8988T (cell line): ENCODE measurements around the gene MRPL16.
A peak's percentile ranks its signal among the peaks of the same experiment; 100 is the strongest.
"Not testable (repeated sequence)": the region's sequence is repeated elsewhere in the genome, so short reads cannot be mapped to it uniquely, and the experiment has no call there.

Experiments
- DNase-seq: peaks from one replicate; pipeline ENCODE4 v3.0.0; 2011

MRPL16 gene

DNA sequence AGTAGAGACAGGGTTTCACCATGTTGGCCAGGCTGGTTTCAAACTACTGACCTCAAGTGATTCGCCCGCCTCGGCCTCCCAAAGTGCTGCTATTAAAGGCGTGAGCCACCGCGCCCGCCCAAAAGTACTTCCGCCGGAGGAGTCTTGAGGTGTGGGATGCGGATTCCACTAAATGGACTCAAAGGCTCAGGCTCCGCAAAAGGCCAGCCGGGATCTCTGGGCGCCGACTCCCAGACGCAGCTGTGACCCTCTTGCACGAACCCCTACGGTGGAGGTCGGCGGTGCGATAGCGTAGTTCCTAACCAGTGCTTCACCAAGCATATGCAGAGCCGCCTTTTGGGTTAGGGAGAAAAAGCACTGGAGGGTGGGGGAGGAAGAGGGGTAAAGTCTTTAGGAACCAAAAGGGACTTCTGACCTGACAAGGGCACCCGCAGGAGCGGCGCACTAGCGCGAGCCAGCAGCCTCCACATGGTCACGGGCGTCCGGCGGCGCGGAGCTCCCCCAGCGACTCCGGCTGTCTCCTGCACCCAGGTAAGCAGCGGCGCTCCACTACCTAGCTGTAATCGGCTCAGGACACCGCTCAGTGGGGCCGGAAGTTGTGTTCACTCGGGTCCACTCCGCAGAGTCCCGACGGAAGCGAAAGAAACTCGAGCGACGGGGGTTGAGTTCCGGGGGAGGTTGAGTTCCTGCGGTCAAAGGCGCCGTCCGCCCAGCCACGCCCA lies at the start of gene MRPL16:
TSS of gene MRPL16 (minus strand) at position 590 of the 722 bp plus-strand sequence. CDS start at position 470, 120 bp downstream.
- DNase-seq, result peak; percentile 53

DNA sequence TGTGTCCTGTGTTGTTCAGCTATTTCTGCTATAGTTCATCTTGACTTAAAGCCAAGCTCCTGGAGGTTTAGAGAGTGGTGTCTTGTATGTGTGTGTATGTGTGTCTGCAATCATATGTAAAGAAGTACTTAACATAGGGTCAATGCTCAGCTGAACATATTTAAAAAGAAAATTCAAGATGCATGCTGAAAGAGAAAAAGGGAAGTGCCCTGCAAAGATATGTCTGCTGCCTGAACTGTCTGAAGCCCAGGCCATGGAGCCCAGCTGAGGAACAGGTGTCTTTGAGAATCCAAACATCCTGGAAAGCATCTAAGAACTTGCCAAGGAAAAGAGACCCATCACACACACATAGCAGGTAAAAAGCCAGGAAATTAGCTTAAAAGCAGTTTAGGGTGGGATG lies 49.1 kb upstream of the MRPL16 start:
- DNase-seq, result no peak

DNA sequence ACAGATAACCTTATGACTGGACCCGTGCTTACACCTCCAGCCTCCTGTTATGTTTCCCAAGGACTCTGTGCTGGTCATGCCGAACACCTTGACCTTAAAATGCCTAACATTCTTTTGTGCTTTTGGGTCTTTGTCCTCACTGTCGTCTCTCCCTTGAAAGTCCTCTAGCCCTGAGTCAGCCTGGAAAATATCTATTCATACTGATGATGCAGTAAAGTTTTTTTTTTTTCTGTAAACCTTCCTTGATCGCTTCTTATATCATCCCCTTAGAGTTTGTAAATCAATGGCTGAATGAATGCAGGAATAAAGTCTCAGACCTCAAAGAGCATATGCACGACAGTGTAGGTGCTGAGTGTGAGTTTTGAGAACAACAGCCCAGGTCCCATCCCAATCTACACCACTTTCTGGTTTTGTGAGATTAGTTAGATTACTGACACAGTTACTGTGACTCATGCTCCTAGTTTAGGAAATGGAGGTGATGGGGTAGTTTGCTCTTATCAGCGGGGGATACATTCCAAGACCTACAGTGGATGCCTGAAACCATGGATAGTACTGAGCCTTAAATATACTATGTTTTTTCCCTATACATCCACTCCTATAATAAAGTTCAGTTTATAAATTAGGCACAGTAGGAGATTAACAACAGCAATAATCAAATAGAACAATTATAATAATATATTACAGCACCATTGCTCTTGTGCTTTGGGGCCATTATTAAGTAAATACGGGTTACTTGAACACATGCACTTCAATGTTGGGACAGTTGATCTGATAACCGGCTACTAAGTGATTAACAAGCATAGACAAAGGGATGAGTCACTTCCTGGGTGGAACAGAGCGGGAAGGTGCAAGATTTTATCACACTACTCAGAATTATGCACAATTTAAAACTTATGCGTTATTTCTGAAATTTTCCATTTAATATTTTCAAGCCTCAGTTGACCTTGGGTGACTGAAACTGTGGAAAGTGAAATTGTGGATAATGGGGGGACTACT lies 47.2 kb upstream of the MRPL16 start:
- no peak for DNase-seq

DNA sequence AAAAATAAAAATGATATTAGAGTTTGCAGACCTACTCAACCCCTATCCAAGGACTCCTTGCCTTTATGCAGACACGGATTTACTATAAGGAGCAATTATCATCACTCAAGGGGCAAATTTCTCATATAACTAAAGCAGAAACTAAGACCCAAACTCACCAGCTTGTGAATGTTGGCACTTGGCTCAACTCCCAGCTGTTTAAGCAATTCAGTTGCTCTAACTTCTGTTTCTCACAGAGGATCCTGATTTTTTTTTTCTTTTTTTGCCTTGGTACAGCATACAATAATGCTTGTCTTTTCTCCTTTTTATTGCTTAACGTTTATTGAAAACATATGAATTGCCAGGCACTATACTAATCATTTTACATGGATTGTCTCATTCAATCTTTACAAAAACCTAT lies 44.3 kb upstream of the MRPL16 start:
- no peak for DNase-seq

DNA sequence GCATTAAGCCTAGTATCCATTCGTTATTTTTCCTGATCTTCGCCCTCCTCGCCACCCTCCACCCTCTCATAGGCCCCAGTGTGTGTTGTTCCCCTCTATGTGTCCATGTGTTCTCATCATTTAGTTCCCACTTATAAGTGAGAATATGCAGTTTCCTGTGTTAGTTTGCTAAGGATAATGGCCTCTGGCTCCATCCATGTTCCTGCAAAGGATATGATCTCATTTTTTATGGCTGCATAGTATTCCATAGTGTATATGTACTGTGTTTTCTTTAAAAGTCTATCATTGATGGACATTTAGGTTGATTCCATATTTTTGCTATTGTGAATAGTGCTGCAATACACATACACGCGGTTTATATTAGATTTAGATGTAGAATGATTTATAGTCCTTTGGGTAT lies 40.8 kb upstream of the MRPL16 start:
- DNase-seq, result not testable (repeated sequence)

DNA sequence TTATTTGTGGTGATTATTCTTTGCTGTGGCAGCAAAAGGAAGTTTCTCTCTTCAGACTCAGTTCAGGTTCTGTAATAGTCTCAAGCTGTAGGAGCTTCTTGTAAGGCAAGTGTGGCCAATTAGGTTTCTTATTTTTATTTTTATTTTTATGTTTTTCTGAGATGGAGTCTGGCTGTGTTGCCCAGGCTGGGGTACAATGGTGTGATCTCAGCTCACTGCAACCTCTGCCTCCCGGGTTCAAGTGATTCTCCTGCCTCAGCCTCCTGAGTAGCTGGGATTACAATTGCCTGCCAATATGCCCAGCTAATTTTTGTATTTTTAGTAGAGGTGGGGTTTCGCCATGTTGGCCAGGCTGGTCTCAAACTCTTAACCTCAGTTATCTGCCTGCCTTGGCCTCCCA lies 39.0 kb upstream of the MRPL16 start:
- not testable (repeated sequence) for DNase-seq

DNA sequence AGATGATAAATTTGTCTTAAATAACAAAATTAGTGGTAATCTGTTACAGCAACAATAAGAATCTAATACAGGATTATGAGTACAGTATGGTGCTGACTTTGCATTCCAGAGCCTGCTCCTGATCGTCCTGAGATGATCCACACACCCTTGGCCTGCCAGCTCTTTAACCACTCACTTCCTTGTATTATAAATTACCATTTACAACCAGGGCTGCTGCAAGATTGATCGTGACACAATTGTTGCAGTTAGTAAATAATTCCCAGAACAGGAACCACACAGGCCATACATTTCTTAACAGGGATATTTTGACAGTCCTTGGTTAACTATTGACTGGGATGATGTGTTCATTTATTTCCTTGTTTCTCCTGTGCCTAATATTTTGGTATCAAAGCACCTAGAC lies 38.6 kb upstream of the MRPL16 start:
- DNase-seq, result no peak

DNA sequence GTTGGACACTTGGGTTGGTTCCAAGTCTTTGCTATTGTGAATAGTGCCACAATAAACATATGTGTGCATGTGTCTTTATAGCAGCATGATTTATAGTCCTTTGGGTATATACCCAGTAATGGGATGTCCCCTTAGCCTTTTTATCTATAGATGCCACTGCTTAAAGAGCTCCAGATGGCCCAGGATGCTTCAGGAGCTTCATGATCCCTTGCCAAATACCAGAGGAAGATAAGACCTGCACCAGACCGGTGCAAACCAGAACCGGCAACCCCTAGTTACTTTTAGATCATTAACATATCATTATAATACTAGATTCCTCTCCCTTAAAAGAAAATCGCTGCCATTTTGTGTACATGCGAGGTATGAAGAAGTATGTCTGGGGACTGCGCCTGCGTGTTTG lies 37.9 kb upstream of the MRPL16 start:
- not testable (repeated sequence) for DNase-seq

DNA sequence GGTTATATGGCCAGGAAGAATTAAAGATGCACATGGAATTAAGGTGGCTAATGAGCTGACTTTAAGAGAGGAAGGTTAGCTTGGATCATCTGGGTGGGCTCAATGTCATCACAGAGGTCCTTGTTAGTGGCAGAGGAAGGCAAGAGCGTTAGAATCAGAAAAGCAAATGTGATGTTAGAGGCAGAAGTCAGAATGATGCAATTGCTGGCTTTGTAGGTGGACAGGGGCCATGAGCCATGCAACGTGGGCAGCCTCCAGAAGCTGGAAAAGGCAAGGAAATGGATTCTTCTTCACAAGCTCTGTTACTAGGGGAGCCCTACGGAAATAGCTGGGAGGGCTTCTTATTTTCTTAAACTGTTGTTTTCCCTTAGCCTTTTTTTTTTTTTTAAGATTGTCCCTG lies 37.0 kb upstream of the MRPL16 start:
- no peak for DNase-seq

DNA sequence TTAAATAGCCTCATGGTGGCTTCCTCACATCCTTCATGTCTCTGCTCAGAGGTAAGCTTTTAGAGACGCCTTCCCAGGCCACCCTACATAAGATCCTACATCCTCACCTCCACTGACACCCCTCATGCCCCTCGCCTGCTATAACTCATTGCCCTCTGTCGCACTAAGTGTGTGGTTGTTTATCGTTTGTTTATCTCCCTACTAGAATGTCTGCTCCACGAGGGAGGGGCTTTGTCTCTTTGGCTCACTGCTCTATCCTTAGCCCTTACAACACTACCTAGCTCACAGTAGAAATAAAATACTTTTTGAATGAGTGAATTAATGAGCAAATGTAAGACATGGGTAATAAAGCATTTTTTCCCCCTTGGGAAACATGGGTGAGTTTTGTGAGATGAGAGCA lies 36.0 kb upstream of the MRPL16 start:
- no peak for DNase-seq

DNA sequence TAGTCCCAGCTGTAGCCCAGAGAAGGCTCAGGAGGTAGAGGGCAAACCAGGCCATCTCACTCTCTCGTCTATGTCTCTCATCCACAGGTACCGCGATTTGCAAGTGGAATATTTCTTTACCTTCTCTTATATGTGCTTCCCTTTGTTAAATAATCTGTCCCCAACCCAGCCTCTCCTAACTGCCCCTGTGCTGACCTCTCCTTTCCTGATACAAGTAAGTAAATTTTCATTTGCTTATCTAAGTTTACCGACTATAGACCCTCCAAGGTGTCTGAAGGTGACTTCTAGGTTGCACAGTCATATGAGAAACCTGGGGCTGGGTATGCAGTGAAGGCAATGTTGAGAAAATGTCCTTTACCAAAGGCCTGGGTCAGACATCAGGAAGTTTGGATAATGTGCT lies 34.8 kb upstream of the MRPL16 start, which contains the start of gene CBLIF:
TSS of gene CBLIF (minus strand) at position 101 of the 400 bp plus-strand sequence. CDS start at position 55, 46 bp downstream.
- no peak for DNase-seq

DNA sequence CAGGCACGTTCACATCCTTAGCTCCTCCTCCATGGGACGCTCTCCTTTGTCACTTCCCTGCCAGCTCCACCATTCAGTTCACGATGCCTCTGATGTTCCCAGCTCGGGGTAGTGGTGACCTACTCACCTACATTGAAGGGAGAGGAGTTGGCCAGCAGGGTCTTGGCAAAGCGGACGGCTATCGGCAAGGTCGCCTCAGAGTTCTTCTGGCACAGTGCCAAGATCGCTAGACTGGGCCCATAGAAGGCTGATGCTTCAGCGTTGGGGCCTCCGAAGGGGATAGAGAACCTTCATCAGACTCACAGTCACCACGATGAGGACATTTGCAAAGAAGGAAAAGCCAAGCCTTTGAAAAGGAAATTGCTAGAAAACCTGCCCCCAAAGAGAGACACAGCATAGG lies 31.7 kb upstream of the MRPL16 start:
- no peak for DNase-seq

DNA sequence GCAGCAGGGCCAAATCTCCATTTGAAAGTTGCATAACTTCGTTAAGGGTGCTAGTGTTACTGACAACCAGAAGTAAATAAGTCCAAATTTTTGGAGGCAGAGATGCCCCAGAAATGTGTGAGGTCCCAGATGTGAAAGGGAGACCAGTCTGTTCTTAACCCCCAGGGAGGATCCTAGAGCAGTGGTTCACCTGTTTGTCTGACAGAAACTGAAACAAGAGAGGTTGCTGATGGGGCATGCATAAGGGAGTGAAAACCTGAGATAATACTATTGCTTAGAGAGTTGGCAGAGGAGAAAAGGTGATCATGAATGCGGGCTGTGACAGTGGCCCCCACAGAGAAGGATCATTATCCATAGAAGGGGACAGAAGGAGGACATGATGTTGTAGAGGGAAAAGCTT lies 30.9 kb upstream of the MRPL16 start:
- DNase-seq, result no peak

DNA sequence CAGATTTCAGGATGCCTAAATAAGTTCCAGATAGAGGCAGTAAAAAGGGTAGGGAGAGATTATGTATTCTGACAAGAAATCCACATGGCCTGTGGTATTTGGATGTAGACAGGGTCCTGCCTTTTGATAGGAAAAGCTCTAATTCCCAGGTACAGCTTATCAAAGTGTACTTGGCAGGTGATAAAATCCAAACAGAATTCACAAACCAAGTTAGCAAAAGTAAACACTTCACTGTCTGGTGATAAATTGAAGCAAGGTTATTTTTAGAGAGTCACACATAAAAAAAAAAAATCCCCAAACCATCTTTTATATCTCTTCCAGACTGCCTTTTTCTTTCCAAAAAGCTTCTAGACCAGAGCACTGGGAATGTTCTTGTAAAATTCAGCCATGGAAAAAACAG lies 29.0 kb upstream of the MRPL16 start:
- no peak for DNase-seq

DNA sequence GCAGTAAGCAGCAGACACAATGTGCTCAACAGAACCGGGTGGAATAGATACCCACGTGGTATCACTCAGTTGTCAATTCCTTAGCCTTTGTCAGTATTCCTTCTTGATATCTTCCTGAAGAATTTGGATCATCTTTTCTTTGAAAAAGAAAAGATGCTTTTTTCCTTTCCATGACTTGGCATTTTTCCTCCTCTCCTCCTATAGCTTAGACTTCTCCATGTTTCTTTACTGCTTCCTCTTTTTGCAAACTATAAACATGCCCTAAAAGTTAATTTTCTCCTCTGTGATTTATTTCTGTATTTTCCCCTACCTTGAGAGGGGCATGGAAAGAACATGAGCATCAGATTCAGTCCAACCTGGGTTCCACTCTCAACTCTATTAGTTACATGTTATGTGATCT lies 23.0 kb upstream of the MRPL16 start:
- no peak for DNase-seq

DNA sequence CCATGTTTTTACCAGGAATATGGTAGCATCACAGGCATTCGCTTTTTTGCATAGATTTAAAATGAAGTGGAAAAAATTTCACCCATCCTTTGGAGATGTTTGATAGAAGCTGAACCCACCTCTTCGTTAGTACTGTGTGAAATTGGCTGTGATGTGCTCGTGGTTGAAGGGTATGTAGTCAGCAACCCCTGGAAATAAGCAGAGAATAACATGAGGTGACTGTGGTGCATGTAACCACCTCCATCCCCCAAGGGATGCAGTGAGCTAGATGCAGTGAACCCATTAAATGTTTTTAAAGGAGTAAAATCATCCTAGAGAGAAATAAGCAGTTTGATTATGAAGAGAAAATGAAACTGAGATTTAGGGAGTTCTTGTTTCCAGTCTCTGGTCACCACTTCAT lies 18.8 kb upstream of the MRPL16 start:
- no peak for DNase-seq

DNA sequence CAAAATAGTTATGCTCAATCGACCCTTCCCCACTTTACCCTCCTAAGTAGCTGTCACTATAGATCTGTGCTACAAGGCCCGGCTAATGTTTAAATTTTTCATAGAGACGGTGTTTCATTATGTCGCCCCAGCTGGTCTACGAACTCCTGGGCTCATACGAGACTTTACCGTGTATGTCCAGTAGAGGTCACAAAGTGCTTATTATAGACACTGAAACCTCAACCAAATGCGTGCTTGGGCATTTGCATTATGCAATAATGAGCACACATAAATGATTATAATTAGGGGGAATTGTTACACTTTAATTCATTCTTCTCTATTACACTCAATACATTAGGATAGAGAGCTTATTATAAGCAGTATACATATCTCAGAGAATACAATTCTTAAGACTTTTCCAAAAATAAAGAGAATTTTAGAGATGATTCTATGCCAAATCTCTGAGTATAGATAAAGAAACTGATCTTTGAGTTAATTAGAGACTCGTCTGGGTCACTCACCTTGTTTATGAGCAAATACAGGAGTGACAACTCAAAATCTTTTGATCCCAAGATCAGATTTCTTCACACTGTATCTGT lies 12.5 kb upstream of the MRPL16 start:
- no peak for DNase-seq

DNA sequence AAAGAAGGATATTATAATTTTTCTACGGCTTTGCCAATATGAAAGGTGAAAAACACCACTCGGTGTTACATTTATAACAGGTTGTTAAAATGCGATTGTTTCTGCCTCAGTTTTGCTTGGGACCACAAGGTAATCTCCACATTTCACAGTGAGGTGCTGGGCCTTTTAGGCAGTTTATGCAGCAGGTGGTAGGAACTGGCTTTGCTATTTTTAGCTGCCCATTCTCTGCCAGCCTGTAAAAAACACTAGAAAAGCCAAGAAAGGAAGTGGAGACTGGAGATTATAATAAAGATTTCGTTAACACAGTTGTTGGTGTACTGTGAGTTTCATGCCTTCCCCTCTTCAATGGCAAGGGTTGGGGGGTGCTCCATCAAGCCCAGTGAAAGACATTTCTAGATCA lies 8.0 kb upstream of the MRPL16 start:
- DNase-seq, result no peak

DNA sequence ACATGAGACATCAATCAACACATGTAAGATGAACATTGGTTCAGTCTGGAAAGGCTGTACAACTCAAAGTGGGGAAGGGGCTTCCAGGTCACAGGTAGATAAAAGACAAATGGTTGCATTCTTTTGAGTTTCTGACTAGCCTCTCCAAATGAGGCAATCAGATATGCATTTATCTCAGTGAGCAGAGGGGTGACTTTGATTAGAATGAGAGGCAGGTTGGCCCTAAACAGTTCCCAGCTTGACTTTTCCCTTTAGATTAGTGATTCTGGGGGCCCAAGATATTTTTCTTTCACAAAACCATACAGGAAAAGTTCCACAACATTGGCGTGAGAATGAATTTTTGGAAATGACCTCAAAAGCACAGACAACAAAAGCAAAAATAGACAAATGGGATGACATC lies 5.9 kb upstream of the MRPL16 start:
- not testable (repeated sequence) for DNase-seq

DNA sequence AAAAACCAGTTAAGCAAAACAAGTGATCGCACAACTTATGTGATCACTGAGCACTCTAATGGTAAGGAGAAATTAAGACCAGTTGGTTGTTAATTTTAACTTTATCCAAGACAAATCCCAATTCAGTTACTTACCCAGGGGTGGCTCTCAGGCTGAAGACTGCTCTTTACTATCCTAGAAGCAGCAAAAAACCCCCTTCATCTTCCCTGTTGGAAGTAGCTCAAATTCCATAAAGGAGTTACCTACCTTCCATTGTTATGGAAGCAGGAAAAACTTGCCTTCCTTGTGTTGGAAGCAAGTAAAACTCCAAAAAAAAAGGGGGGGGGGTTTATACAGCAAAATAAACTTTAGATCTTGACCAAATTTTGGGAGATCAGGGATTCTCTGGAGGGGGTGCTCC lies 5.2 kb upstream of the MRPL16 start:
- no peak for DNase-seq

DNA sequence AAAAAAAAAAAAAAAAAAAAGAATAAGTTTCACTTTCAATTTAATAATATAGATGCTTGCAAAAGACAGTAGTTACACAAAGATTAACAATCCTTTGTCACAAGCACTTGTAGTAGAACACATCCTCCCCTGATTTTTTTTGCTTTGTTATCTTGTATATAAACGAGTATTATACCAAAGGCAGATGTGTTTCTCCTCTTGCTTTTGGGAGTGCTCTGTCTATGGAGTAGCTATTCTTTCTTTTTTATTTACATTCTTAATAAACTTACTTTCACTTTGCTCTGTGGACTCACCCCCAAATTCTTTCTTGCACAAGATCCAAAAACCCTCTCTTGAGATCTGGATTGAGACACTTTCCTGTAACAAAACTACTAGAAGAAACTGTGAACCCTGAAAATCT lies 3.4 kb upstream of the MRPL16 start:
- no peak for DNase-seq

DNA sequence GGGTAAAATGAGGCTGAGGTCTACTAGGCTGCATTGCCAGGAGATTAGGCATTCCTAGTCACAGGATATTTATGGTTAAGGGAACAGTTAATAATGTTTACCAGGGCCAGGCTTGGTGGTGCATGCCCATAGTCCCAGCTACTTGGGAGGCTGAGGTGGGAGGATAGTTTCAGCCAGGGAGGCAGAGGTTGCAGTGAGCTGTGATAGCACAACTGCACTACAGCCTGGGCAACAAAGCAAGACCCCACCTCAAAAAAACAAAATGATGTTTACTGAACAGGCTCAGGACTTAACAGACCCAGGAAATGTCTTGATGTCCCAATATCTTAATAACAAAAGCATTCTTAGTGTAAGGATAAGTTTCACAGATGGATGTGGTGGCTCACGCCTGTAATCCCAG lies 2.8 kb upstream of the MRPL16 start:
- DNase-seq, result no peak

DNA sequence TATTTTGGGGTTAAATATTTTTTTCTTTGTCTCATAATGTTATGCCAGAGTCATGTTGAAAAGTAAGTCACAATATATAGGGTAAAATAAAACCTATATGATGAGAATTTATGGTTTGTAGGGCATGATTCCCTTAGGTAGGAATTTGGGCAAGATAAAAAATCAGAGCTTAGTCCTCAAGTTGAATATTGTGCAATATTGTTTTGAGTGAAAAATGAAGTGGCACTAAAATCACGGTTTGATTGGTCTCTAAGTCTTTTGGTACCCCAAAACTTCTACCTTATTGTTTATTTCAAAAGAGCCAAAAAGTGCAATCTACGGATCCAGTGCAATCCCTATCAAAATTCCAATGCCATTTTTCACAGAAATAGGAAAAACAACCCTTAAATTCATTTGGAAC lies 1.6 kb upstream of the MRPL16 start:
- DNase-seq, result no peak

DNA sequence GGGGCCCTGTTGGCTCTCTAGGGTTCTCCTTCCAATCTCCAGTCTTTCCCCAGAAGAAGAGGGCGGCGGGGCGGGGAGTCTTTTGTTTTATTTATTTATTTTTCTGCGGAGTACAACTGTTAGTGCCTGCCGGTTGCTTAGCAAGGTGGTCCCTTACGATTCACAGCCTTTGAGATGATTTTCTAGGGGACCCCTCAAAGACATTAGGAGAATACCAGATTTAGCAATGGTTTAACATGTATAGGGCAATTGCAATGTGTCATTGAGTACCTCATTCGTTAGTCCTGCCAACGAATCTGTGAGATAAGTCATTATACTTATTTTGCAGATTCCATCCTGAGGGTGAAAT lies 307 bp upstream of the MRPL16 start:
- DNase-seq, result no peak
